DMS53 treated with DMSO at 0.1 percent for 48 hours (cell line): ENCODE results near the gene ICAM3.
"Not testable (repeated sequence)": the region's sequence is repeated elsewhere in the genome, so short reads cannot be mapped to it uniquely, and the experiment has no call there.

ENCODE experiments used
- DNase-seq: peaks from one replicate; lab custom pipeline; 2025; ENCODE audit not compliant: unreplicated experiment; lab: John Stamatoyannopoulos, UW

ICAM3 gene

GRCh38 chr19:10352764-10353671 is 13.6 kb upstream of the ICAM3 start:
- DNase-seq: no peak

GRCh38 chr19:10346509-10346908 is 7.1 kb upstream of the ICAM3 start:
- DNase-seq: no peak

DNA sequence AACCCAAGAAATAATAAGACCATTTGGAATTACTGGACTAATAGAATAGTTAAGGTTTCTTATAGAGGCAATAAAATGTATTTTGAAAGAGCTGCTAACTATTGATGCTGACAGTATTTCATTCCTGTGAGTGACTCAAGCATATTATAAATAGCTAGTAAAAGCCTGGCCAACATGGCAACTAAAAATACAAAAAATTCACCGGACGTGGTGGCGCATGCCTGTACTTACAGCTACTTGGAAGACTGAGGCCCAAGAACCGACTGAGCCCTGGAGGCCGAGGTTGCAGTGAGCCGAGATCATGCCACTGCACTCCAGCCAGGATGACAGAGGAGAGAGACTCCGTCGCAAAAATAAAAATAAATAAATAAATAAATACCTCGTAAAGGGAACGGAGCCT is 5.4 kb upstream of the ICAM3 start:
- no peak for DNase-seq

GRCh38 chr19:10343495-10343894 is 4.1 kb upstream of the ICAM3 start:
- no peak for DNase-seq

- DNase-seq: no peak
Observed at GRCh38 chr19:10339977-10340376, 553 bp upstream of the ICAM3 start.

GRCh38 chr19:10338940-10339339 is 484 bp downstream of the ICAM3 start:
- DNase-seq: no peak

- DNase-seq: not testable (repeated sequence)
Observed at GRCh38 chr19:10336725-10337124, 2.7 kb downstream of the ICAM3 start.

DNA sequence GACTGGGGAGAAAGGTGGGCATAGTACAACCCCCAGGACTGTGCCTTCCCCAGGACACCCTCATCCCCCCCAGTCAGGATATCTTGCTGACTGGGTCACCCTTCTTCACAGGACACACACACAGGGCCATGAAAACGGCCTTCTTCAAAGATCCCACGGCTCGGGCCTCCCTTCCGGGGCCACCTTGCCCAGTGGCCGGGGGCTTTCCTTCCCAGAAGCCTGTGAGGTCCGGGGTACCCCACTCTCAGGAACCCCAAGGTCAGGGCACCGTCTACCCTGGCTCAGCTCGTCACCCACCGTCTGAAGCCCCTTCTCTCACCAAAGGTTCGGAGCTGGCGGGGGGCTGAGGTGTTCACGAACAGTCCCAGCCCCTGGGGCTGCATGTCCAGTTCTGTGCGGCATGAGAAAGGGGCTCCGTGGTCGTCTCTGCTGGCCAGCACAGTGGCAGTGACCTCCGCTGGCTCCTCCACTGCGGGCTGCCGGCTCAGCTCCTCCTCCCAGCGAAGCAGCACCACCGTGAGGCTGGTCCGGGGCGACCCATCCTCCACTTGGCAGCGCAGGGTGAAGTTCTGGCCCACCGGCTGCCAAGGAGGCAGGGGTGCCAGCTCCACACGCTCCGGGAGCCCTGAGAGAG is 4.0 kb downstream of the ICAM3 start:
- DNase-seq: no peak

- DNase-seq: peak; percentile 68
Observed at GRCh38 chr19:10334588-10335351, 4.7 kb downstream of the ICAM3 start.

DNA sequence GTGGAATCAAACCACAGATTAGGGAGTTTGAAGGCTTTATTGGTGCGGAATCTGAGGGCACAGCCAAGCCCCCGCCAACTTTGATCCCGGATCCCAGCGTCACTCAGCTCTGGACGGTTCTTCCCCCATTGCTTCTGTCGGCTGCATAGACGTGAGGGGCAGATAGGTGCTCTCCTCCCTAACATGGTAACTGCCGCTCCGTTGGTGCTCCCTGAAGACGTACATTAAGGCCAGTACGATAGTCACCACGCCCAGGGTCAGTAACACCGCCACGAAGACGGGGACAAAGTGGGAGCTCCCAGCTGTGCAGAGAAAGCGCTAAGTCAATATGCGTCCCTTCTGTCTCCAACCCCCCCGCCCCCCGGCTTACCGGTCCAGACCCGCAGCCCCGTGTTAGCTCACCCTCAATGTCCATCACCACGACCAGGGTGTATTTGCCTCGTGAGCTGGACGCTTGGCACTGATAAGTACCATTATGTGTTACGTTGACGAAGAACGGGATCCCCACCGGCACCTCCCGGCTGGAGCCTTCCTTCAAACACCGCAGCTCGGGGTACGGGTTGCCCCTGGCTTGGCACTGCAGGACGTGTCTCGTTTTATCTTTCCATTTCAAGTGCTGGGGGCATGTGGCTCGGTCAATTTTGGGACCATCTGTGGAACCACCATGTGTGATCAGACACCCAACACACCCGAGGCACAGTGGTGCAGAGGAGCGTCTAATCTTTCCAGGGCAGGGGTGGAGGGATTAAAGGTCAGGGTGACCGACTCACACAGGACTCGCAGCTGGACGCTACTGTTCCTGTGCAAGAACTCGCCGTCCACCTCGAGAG is 5.5 kb downstream of the ICAM3 start:
- peak; percentile 41 for DNase-seq

DNA sequence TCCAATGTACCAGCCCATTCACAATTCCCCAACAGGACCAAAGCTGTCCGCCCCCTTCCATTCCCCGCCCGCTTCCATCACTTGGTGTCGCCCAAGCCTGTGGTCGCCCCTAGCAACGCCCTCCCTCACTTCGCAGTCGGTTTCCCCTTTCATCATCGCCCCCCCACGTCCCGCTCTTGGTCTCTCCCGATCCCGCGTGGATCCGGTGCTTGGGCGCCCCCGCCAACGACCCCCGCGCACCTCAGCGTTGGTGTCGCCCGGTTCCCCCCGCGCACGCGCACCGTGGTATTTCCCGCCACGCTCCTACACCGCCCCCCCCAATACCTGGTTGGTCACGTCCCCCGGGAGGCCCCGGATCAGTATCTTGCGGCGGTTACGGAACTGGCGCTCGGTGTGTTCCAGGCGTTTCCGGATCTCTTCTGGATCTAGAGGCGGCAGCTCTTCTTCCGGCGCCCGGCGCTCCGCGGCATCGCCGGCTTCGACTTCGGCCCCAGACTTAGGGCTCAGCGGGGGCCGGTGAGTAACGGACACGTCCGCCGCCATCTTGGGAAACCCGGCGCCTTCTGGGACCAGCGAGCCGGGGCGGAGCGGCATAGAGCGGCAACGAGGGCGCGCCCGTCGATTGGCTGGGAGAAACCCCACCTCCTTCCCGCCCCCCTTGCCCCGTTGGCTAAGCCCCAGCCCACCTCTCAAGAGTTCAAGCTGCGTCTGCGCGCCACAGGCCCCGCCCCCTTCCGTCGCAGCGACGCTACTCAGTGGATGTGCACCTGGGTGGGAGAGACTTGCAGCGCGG is 6.3 kb downstream of the ICAM3 start, which contains the start of gene RAVER1:
TSS of gene RAVER1 (minus strand) at position 565 of the 793 bp plus-strand sequence. CDS start at position 543, 22 bp downstream.
- peak; percentile 75 for DNase-seq

GRCh38 chr19:10332158-10332964 is 7.1 kb downstream of the ICAM3 start:
- DNase-seq: no peak

GRCh38 chr19:10329555-10329954 is 9.9 kb downstream of the ICAM3 start:
- no peak for DNase-seq

DNA sequence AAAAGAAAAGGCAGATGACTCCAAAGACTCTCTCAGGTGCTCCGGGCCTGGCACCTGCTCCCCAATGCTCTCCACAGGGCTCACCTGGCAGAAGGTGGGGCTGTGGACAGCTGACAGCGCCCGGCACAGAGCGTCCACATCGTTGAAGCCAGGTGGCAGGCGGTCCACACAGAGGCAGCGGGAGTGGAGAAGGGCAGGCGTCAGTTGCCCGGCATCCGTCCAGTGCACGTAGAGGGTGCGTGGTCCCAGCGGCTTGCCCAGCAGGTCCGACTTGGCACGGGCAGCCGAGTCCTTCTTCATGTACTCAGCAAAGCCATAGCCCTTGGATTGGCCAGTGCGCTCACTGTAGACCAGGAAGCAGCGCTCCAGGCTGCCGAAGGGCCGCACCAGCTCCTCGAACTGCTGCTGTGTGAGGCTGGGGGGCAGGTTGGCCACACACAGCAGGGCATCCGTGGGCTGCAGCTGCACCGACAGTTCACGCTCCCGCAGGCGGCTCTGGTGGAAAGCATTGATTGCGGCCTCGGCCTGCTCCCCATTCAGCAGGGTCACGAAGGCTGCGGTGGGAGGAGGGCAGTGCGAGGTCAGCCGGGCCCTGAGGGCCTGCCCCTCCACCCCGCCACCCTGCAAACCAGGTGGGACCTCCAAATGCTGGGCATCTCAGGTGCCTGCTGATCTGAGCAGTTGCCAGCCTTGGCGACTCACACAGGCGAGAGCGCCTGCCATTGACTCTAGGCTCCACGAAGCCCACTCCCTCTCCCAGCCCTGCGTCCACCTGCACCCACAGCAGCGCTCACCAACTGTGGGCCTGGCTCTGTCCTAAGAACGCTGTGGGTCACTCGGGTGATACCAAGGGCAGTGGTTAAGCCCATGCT is 10.6 kb downstream of the ICAM3 start:
- no peak for DNase-seq

DNA sequence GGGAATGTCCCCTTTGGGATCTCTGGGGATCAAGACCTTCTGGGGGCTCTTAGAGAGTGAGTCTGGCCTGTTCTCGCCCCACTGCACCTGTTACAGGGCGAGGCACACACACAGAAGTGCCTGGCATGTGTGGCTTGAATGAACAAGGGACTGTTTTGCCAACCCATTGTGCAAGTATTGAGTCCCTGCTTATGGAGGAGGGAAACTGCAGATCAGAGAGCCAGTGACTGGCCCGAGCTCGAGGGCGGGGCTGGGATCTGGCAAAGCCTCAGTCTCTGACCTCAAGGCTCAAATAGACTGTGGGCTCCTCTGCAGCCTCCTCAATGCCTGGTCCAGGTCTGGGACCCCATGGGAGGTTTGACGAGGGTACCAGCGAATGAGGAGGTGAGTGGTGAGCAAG is 11.6 kb downstream of the ICAM3 start:
- DNase-seq: no peak

GRCh38 chr19:10325732-10326131 is 13.7 kb downstream of the ICAM3 start:
- DNase-seq: no peak

DNA sequence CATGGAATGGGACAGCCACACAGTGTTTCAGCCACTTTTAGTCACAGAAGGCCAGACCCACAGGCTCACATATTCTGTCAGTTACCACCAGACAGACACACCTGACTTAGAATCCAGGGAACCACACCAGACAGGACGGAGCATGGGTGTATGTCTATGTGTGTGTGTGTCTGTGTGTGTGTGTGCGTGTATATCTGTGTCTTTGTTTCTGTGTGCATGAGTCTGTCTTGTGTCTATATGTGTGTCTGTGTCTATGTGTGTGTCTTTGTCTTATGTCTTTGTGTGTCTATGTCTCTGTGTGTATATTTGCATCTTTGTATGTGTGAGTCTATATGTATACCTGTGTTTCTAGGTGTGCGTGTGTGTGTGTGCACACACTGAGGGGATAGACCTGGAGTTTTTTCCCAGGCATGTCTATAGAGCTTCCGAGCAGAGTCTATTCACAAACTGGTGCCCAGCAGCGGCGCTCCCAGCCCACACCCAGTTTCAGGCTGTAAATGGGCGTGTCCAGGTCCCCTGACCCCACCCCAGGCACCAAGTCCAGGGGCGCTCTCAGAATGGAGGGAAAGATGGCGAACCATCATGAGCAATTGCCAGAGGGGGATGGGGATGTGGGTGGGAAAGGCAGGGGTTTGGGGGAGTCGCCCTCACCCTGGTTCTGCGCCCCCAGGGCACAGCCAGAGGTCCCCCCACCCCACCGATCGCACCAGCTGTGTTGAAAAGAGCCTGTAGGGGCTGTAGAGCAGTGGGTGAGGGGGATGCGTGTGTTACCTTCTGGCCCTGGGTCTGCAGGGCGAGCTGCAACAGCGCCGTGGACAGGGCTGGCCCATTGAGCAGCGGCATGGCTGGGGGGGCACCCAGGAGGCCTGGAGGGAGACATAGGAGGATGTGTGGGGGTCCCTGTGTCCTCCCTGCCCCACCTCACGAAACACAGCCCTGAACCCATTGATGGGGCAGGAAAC is 17.3 kb downstream of the ICAM3 start:
- DNase-seq: no peak
